Spleen (tissue), 7 donors: ENCODE data around the gene PRIM2.
"Not testable (repeated sequence)": the region's sequence is repeated elsewhere in the genome, so short reads cannot be mapped to it uniquely, and the experiment has no call there.

Source experiments
- CTCF ChIP-seq, 11 experiments: fragments of 200-600 bp in 7 of 11; fragments of 450-650 bp in 4 of 11; sonication (generic) in 4 of 11; IDR thresholded peaks in 8 of 11; conservative IDR thresholded peaks in 3 of 11; 1 replicate in 7 of 11; 2 replicates in 4 of 11; pipeline versions ENCODE4 v1.4.0 to v1.8.0; 2016 to 2021; ENCODE audit warnings: antibody characterized with exemption in 11 of 11, inconsistent platforms in 4 of 11, mild to moderate bottlenecking in 1 of 11
- POLR2A ChIP-seq, 3 donors: fragments of 450-650 bp; IDR thresholded peaks; one replicate each; pipeline ENCODE4 v1.5.1; 2017; ENCODE audit warnings: antibody characterized with exemption in 3 of 3, mild to moderate bottlenecking in 1 of 3
- POLR2AphosphoS5 ChIP-seq, 3 donors: sonication (generic); formaldehyde crosslinking; IDR thresholded peaks; one replicate each; pipeline ENCODE4 v1.5.1; 2017; ENCODE audit warnings: antibody characterized with exemption in 3 of 3
- donor health status: DM: no; HTN: no; CAD: no; lungs with moderate emphysema.
- donor health status: DM: no; HTN: no; CAD: no.
- donor health status: DM: no; HTN: no; CAD: no.

GRCh38 chr6:57601105-57601504 lies 283.7 kb downstream of the PRIM2 start:
- not testable (repeated sequence) for TF ChIP-seq CTCF (IDR thresholded peaks at IDR 0.05 in 8 of 11, conservative IDR thresholded peaks at IDR 0.05 in 3 of 11); POLR2AphosphoS5 (IDR thresholded peaks at IDR 0.05); POLR2A (IDR thresholded peaks at IDR 0.05)
